AG09309 (cell line): ENCODE data around the gene AGL.
A peak's percentile ranks its signal among the peaks of the same experiment; 100 is the strongest.

Experiments used
- DNase-seq: peaks from one replicate; pipeline ENCODE4 v3.0.0-alpha.2; 2010; ENCODE audit warnings: low read depth
- H3K4me3 ChIP-seq: 2 replicates; pipeline ENCODE4 v1.5.1; 2011; ENCODE audit warnings: mild to moderate bottlenecking, low read depth, low read length, moderate library complexity; ENCODE audit not compliant: control insufficient read depth
- TF ChIP-seq, protein P1 (sequence below): IDR thresholded peaks from 2 replicates; pipeline ENCODE4 v1.5.1; 2011; ENCODE audit warnings: mild to moderate bottlenecking, low read depth, low read length, inconsistent platforms; ENCODE audit not compliant: insufficient read depth, control insufficient read depth; ENCODE audit errors: missing control alignments

Gene AGL

DNA sequence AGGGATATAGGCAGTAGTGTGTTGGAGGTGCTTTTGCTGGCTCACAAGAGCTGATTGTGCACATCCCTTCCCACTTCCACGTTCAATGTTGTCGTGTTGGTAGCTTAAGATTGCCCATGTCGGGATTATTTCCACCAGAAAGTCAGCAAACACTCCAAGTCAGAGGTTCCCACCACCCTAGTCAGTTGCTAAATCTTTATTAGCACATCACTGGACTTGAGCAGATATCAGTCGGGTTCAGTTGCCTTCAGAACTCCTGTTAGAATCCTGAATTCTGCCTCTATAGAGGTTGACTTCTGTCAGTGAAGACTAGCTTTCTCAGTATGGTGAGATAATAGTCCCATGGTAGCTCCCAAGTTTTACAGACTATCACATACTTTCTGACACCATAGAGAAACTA, 10.5 kb downstream of the AGL start:
- no peak overlapping the region for H3K4me3 ChIP-seq
- TF ChIP-seq, protein P1, sequence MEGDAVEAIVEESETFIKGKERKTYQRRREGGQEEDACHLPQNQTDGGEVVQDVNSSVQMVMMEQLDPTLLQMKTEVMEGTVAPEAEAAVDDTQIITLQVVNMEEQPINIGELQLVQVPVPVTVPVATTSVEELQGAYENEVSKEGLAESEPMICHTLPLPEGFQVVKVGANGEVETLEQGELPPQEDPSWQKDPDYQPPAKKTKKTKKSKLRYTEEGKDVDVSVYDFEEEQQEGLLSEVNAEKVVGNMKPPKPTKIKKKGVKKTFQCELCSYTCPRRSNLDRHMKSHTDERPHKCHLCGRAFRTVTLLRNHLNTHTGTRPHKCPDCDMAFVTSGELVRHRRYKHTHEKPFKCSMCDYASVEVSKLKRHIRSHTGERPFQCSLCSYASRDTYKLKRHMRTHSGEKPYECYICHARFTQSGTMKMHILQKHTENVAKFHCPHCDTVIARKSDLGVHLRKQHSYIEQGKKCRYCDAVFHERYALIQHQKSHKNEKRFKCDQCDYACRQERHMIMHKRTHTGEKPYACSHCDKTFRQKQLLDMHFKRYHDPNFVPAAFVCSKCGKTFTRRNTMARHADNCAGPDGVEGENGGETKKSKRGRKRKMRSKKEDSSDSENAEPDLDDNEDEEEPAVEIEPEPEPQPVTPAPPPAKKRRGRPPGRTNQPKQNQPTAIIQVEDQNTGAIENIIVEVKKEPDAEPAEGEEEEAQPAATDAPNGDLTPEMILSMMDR, result no peak
- DNase-seq, result no peak

DNA sequence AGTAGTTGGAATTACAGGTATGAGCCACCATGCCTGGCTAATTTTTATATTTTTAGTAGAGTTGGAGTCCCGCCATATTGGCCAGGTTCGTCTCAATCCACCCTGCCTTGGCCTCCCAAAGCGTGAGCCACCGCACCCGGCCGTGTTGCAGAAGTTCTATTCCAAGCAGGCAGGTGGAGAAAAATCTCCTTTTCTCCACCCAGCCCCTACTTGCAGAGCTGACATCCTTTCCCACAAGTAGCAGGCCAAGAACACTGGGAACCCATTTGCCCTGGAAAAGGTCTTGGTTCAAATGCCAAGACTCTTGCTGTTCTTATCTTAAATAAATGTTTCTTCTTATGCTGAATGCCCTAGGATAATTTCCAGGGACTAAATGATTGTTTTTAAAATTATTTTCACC, 17.5 kb downstream of the AGL start:
- TF ChIP-seq, protein P1, result no peak
- no peak for DNase-seq
- no peak overlapping the region for H3K4me3 ChIP-seq

DNA sequence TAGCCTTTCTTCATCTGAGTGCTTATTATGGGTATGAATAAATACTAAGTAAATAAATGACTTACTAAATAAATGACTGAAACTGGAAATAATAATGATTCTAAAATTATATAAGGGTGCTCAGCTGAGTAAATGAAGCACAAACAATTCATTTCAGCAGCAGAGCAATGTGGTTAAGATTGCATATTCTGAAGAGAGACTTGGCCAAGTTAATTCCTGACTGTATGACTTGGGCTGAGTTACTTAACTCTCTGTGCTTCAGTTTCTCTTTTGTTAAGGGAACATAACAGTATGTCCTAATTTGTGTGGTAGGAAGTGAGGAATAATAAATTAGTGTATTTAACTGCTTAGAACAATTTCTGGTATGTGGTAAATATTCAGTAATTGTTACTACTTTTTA, 19.1 kb downstream of the AGL start:
- DNase-seq, result peak; percentile 51
- H3K4me3 ChIP-seq, result no peak overlapping the region
- TF ChIP-seq, protein P1, result no peak

DNA sequence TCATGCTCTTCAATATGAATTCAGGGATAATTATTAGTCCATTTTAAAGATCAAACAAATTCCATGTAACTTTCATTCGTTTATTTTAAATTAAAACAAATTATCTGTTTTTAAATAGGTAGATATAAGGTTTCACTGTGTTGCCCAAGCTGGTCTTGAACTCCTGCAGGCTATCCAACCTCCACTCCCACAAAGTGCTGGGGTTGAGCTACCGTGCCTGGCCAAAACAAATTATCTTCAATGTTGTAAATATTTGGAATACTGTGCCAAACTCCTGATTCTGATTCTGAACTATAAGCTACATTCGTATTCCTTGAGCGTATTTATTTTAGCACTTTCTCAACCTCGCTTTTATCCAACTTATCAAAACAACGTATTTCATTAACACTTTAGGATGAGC, 19.6 kb downstream of the AGL start:
- TF ChIP-seq, protein P1, result no peak
- H3K4me3 ChIP-seq, result no peak overlapping the region
- no peak for DNase-seq

DNA sequence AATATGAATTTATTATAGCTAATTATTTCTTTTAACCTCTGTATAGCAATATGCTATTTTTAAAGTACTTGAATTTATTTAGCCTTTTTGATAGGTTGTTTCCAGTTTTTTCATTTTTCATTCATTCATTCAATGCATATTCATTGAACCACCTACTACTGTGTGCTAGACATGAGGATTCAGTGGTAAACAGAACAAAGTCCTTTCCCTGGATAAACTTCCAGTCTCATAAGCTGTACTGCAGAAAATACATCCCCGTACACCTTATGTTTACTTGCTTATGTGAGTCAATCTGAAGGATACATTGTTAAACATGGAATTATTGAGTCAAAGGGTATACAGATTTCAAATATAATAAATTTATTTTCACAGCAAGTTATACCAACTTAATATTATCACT, 21.9 kb downstream of the AGL start:
- no peak for DNase-seq
- TF ChIP-seq, protein P1, result no peak

DNA sequence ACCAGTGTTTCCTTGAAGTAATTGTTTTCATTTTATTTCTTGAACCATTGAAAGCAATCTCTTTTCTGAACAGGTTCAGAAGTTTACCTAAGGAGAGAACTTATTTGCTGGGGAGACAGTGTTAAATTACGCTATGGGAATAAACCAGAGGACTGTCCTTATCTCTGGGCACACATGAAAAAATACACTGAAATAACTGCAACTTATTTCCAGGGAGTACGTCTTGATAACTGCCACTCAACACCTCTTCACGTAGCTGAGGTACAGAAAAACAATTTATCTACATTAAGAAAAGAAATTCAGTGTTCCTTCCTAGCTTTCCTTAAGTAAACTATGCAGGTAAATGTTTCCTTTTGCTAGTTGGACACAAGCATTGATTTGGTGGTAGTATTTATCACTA, 27.4 kb downstream of the AGL start:
- DNase-seq, result no peak
- TF ChIP-seq, protein P1, result no peak

More for the DNA sequence above, 21.9 kb downstream of the AGL start:
- no peak overlapping the region for H3K4me3 ChIP-seq

DNA sequence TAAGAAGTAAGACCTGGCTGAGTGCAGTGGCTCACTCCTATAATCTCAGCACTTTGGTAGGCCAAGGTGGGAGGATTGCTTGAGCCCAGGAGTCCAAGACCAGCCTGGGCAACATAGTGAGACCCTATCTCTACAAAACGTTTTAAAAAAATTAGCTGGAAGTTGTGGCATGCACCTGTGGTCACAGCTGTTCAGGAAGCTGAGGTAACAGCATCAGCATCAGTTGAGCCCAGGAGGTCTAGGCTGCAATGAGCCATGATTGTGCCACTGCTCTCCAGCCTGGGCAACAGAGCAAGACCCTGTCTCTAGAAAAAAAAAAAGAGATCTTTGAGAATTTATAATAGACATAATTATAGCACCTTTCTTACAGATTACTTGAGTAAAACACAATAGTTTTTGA, 36.0 kb downstream of the AGL start:
- DNase-seq, result no peak
- no peak overlapping the region for H3K4me3 ChIP-seq
- TF ChIP-seq, protein P1, result no peak

More for the DNA sequence above, 27.4 kb downstream of the AGL start:
- no peak overlapping the region for H3K4me3 ChIP-seq
